Activated B cell treated with CpG ODN at 0.5 μM for 24 hours (primary cell): Measurements from ENCODE around the gene TALDO1. TPM values are rescaled to one million over a fixed set of nuclear protein-coding genes. Genes with fewer than 3 reads are reported as not detected.

Experiments used
- ATAC-seq: fragments of 200-7000 bp; cut with Tn5 transposase; one replicate; pipeline ENCODE4 v1.10.0; 2021; ENCODE audit warnings: low read depth, mild to moderate bottlenecking, moderate library complexity
- CTCF ChIA-PET: fragments of 350-600 bp; sonication (Branson Sonifier 250); formaldehyde crosslinking; loops from one replicate; lab custom pipeline; 2021; ENCODE audit warnings: antibody characterized with exemption; lab: Charles Lee
- POLR2A ChIA-PET: fragments of 350-600 bp; sonication (Branson Sonifier 250); formaldehyde crosslinking; loops from one replicate; lab custom pipeline; 2021; ENCODE audit warnings: antibody characterized with exemption; lab: Charles Lee
- DNase-seq: peaks from one replicate; pipeline ENCODE4 v3.0.0; 2022
- H3K27ac Mint-ChIP-seq: one replicate; pipeline ENCODE4 v1.8.0; 2020; ENCODE audit warnings: mixed read lengths
- H3K27me3 Mint-ChIP-seq: one replicate; pipeline ENCODE4 v1.8.0; 2021; ENCODE audit warnings: mixed read lengths
- H3K36me3 Mint-ChIP-seq: one replicate; pipeline ENCODE4 v1.8.0; 2021; ENCODE audit warnings: low read depth, mixed read lengths
- H3K4me1 Mint-ChIP-seq: one replicate; pipeline ENCODE4 v1.8.0; 2021; ENCODE audit warnings: mixed read lengths
- H3K4me3 Mint-ChIP-seq: one replicate; pipeline ENCODE4 v1.8.0; 2020; ENCODE audit warnings: mild to moderate bottlenecking, mixed read lengths
- H3K9me3 Mint-ChIP-seq: one replicate; pipeline ENCODE4 v1.8.0; 2020; ENCODE audit warnings: mixed read lengths
- CTCF ChIP-seq: fragments of 200-600 bp; IDR thresholded peaks from one replicate; pipeline ENCODE4 v1.8.0; 2022; ENCODE audit warnings: antibody characterized with exemption, mild to moderate bottlenecking
- intact Hi-C: fragments of 100-400 bp; cut with micrococcal nuclease; formaldehyde crosslinking; loops from one replicate; pipeline ENCODE4 v1.15.1; 2024
- total RNA-seq: library from RNA; stranded (reverse); gene quantifications from 2 replicates; pipeline ENCODE4 v1.2.3, GENCODE V29; 2022

TALDO1 gene
- total RNA-seq, 1 donor from 2014 or later: 194 TPM

- Mint-ChIP-seq H3K4me1 (peaks cover 21% of the 10 kb centered on the region), H3K9me3 (no peaks in the 10 kb centered on the region), H3K27ac (no peak overlapping the region), H3K36me3 (no peaks in the 10 kb centered on the region), H3K27me3 (peaks cover 6% of the 10 kb centered on the region), H3K4me3 (peak overlapping the region; percentile 76)
- POLR2A ChIA-PET: interaction anchor here (0.7 to 4.1 kb wide), 7 partner anchors 25 to 366 kb away, joined by 3 to 95 read pairs (median 9); partner anchors contain the start of genes DEAF1, IRF7, LMNTD2 and RASSF7
- intact Hi-C loops: loop anchor here (1.0 to 5.0 kb wide), 2 partner anchors 24 to 184 kb away; partner anchors contain the start of genes HRAS and LRRC56
- DNase-seq (no peak), ATAC-seq (peak; percentile 33)
- TF ChIP-seq CTCF: no peak
- CTCF ChIA-PET: interaction anchor here (1.0 to 8.8 kb wide), 6 partner anchors 26 to 167 kb away, joined by 3 to 70 read pairs (median 8); partner anchors contain the start of genes DEAF1 and TMEM80
Observed at GRCh38 chr11:721247-721740, 26.0 kb upstream of the TALDO1 start.

GRCh38 chr11:721741-722345 lies 25.4 kb upstream of the TALDO1 start:
- Mint-ChIP-seq H3K4me3 (peak overlapping the region; percentile 76), H3K27me3 (peaks cover 6% of the 10 kb centered on the region), H3K9me3 (no peaks in the 10 kb centered on the region), H3K27ac (no peak overlapping the region), H3K4me1 (peaks cover 23% of the 10 kb centered on the region), H3K36me3 (no peaks in the 10 kb centered on the region)
- peak; percentile 68 for DNase-seq
- ChIA-PET POLR2A (interaction anchor here (0.6 to 4.1 kb wide), 13 partner anchors 9 to 367 kb away, joined by 3 to 95 read pairs (median 4); partner anchors contain the start of genes DEAF1, IRF7, LMNTD2 and RASSF7), CTCF (interaction anchor here (1.0 to 8.8 kb wide), 7 partner anchors 18 to 167 kb away, joined by 3 to 70 read pairs (median 5); partner anchors contain the start of genes DEAF1 and TMEM80)
- intact Hi-C loops: loop anchor here (1.0 to 5.0 kb wide), 2 partner anchors 25 to 185 kb away; partner anchors contain the start of genes HRAS and LRRC56
- TF ChIP-seq CTCF: no peak
- peak; percentile 80 for ATAC-seq

GRCh38 chr11:722346-722811 lies 24.9 kb upstream of the TALDO1 start:
- DNase-seq (no peak), ATAC-seq (no peak)
- intact Hi-C loops: loop anchor here (5.0 kb wide), 1 partner anchor 185 kb away; the partner anchor contains the start of genes HRAS and LRRC56
- CTCF ChIA-PET: interaction anchor here (1.0 to 8.8 kb wide), 9 partner anchors 18 to 168 kb away, joined by 3 to 70 read pairs (median 5); partner anchors contain the start of genes DEAF1 and TMEM80
- H3K27ac Mint-ChIP-seq: no peak overlapping the region
- no peak for TF ChIP-seq CTCF
- H3K36me3 Mint-ChIP-seq: no peaks in the 10 kb centered on the region
- peaks cover 23% of the 10 kb centered on the region for H3K4me1 Mint-ChIP-seq
- peak overlapping the region; percentile 35 for H3K4me3 Mint-ChIP-seq
- H3K9me3 Mint-ChIP-seq: no peaks in the 10 kb centered on the region
- POLR2A ChIA-PET: interaction anchor here (0.6 to 4.1 kb wide), 11 partner anchors 10 to 367 kb away, joined by 3 to 95 read pairs (median 3); partner anchors contain the start of genes DEAF1, IRF7, LMNTD2 and RASSF7
- H3K27me3 Mint-ChIP-seq: peaks cover 6% of the 10 kb centered on the region

GRCh38 chr11:723120-723883 lies 24.0 kb upstream of the TALDO1 start:
- H3K4me1 Mint-ChIP-seq: peaks cover 23% of the 10 kb centered on the region
- peaks cover 6% of the 10 kb centered on the region for H3K27me3 Mint-ChIP-seq
- intact Hi-C loops: loop anchor here (1.0 to 5.0 kb wide), 4 partner anchors 42 to 186 kb away; partner anchors contain the start of genes HRAS and LRRC56
- DNase-seq: no peak
- no peak for TF ChIP-seq CTCF
- H3K9me3 Mint-ChIP-seq: no peaks in the 10 kb centered on the region
- H3K27ac Mint-ChIP-seq: peak overlapping the region; percentile 53
- ChIA-PET CTCF (interaction anchor here (1.4 to 8.8 kb wide), 8 partner anchors 19 to 169 kb away, joined by 3 to 70 read pairs (median 5); partner anchors contain the start of genes DEAF1 and TMEM80), POLR2A (interaction anchor here (1.5 to 4.1 kb wide), 3 partner anchors 27 to 164 kb away, joined by 10 to 95 read pairs (median 11); partner anchors contain the start of genes DEAF1, IRF7, LMNTD2 and RASSF7)
- peak overlapping the region; percentile 77 for H3K4me3 Mint-ChIP-seq
- ATAC-seq: no peak
- no peaks in the 10 kb centered on the region for H3K36me3 Mint-ChIP-seq
